ENCODE measurements around the gene TAAR6. TPM values are rescaled to one million over a fixed set of nuclear protein-coding genes. Genes with fewer than 3 reads are reported as not detected.

TAAR6 gene
- total and polyA plus RNA-seq, 2 donors (not counting 3 experiments of a cell fraction or from before 2014, with no cell fraction given), result not detected

DNA sequence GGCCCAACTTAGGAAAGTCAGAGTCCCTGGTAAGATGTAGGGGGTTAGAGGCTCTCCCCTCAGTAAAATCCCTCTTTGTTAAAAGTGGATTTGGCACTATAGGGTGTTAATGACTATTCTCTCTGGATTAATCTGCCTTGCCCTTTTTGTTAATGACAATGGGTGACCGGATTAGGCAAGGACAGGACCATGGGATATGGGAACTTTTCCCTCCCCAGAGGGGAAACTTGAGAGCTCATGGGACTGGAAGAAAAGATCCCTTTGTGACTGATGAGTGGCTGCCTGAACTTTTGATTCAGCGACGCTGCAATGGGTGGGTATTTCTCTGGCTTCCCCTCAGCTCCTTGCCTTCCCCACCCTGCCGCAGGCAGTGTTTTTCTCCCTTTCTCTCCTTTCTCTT is 44.3 kb upstream of the TAAR6 start:
- H3K4me2 ChIP-seq (ENCODE audit: insufficient read depth, low read length), result no peak overlapping the region
- H3K27ac ChIP-seq (ENCODE audit: insufficient read depth, low read depth, low read length), result no peak overlapping the region
- H3K4me3 ChIP-seq (replicated peaks in 1 of 3; ENCODE audit: insufficient read depth in 1 of 3, low read depth in 1 of 3, low read length in 3 of 3), result no peak overlapping the region
- ChIA-PET CTCF (interaction anchor here (1.4 to 1.7 kb wide), 2 partner anchors 13 to 1391 kb away, joined by 3 to 4 read pairs; partner anchors contain the start of gene STX7), POLR2A (no interaction called here)
- H3K4me1 ChIP-seq (ENCODE audit: control insufficient read depth, extremely low read depth, insufficient read depth, low read length), result no peaks in the 10 kb centered on the region
- dilution Hi-C loops (cut with MboI; ENCODE audit: extremely low pct_ligation_motif_present, low sequenced_read_pairs), result no loop called here
- H4K20me1 ChIP-seq (replicated peaks; ENCODE audit: control insufficient read depth, extremely low read depth, insufficient read depth, low read length), result no peaks in the 10 kb centered on the region
- no TSS peak for BruUV-seq (replicated peaks)
- H3K27me3 ChIP-seq (ENCODE audit: control insufficient read depth in 2 of 2, insufficient read depth in 2 of 2, low read length in 2 of 2), result peaks cover 10 to 30% of the 10 kb centered on the region in 2 experiments
- no peaks in the 10 kb centered on the region for H3K36me3 ChIP-seq (ENCODE audit: control insufficient read depth in 2 of 2, extremely low read depth in 1 of 2, insufficient read depth in 2 of 2, low read length in 2 of 2)
- no peak for TF ChIP-seq POLR2AphosphoS5 (IDR thresholded peaks at IDR 0.05; ENCODE audit: insufficient read depth, low read depth, low read length)
- DNase-seq (ENCODE audit: low read depth, low spot score) (no peak), FAIRE-seq (no peak)
- no peak overlapping the region for H2AFZ ChIP-seq (ENCODE audit: low read depth, low read length)
- no peaks in the 10 kb centered on the region for H3K9me3 ChIP-seq (replicated peaks; ENCODE audit: control insufficient read depth, insufficient read depth, low read length)
- H3K79me2 ChIP-seq (ENCODE audit: control insufficient read depth, insufficient read depth, low read length), result no peaks in the 10 kb centered on the region
- intact Hi-C loops (cut with micrococcal nuclease), result no loop called here
- no peaks in the 10 kb centered on the region for H3K9me1 ChIP-seq (replicated peaks; ENCODE audit: control insufficient read depth, extremely low read depth, insufficient read depth, low read length)
- H3K9ac ChIP-seq (replicated peaks; ENCODE audit: extremely low read depth, insufficient read depth, low read length), result no peak overlapping the region

DNA sequence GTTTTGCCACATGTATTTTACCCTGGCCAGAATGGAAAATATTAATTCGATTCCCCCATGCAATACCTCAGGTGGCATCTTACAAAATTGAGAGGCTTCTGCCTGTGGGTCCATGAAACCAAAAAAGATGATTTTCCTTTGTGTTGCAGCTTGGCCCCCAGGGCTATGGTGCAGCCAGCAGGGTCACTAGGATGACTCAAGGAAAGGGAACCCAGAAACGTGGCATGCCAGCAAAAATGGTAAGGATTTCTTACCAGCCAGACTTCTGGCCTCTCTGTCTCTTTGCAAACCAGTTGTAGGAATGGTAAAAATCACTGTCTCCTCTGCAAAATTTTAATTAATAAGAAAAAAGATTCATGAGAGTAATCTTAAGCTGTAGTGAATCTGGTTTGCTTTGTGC is 43.7 kb upstream of the TAAR6 start:
- no peaks in the 10 kb centered on the region for H3K79me2 ChIP-seq (ENCODE audit: control insufficient read depth, insufficient read depth, low read length)
- H3K36me3 ChIP-seq (ENCODE audit: control insufficient read depth in 2 of 2, extremely low read depth in 1 of 2, insufficient read depth in 2 of 2, low read length in 2 of 2), result no peaks in the 10 kb centered on the region
- no peak for DNase-seq (ENCODE audit: low read depth, low spot score)
- no peaks in the 10 kb centered on the region for H3K9me1 ChIP-seq (replicated peaks; ENCODE audit: control insufficient read depth, extremely low read depth, insufficient read depth, low read length)
- no peak overlapping the region for H3K27ac ChIP-seq (ENCODE audit: insufficient read depth, low read depth, low read length)
- H3K9me3 ChIP-seq (replicated peaks; ENCODE audit: control insufficient read depth, insufficient read depth, low read length), result no peaks in the 10 kb centered on the region
- intact Hi-C loops (cut with micrococcal nuclease) (no loop called here), dilution Hi-C loops (cut with MboI; ENCODE audit: extremely low pct_ligation_motif_present, low sequenced_read_pairs) (no loop called here)
- BruUV-seq (replicated peaks), result no TSS peak
- H3K4me2 ChIP-seq (ENCODE audit: insufficient read depth, low read length), result no peak overlapping the region
- H4K20me1 ChIP-seq (replicated peaks; ENCODE audit: control insufficient read depth, extremely low read depth, insufficient read depth, low read length), result no peaks in the 10 kb centered on the region
- no peak overlapping the region for H3K4me3 ChIP-seq (replicated peaks in 1 of 3; ENCODE audit: insufficient read depth in 1 of 3, low read depth in 1 of 3, low read length in 3 of 3)
- no peak for FAIRE-seq
- H3K4me1 ChIP-seq (ENCODE audit: control insufficient read depth, extremely low read depth, insufficient read depth, low read length), result no peaks in the 10 kb centered on the region
- CTCF ChIA-PET, result interaction anchor here (1.1 kb wide), 2 partner anchors 9 to 14 kb away, joined by 5 to 6 read pairs; partner anchors contain the start of gene STX7
- no peak overlapping the region for H3K9ac ChIP-seq (replicated peaks; ENCODE audit: extremely low read depth, insufficient read depth, low read length)
- no peak for TF ChIP-seq JUN (IDR thresholded peaks at IDR 0.05; ENCODE audit: borderline replicate concordance, insufficient read depth, insufficient read length, low read depth)
- POLR2A ChIA-PET, result no interaction called here
- no peak overlapping the region for H2AFZ ChIP-seq (ENCODE audit: low read depth, low read length)
- peaks cover 10 to 30% of the 10 kb centered on the region in 2 experiments for H3K27me3 ChIP-seq (ENCODE audit: control insufficient read depth in 2 of 2, insufficient read depth in 2 of 2, low read length in 2 of 2)
